Bone marrow (tissue), 2 donors: ENCODE measurements around the gene RIMS3.

Experiments used
- DNase-seq, 2 donors: peaks; one replicate each; lab custom pipeline; 2025; lab: John Stamatoyannopoulos, UW

Gene RIMS3

DNA sequence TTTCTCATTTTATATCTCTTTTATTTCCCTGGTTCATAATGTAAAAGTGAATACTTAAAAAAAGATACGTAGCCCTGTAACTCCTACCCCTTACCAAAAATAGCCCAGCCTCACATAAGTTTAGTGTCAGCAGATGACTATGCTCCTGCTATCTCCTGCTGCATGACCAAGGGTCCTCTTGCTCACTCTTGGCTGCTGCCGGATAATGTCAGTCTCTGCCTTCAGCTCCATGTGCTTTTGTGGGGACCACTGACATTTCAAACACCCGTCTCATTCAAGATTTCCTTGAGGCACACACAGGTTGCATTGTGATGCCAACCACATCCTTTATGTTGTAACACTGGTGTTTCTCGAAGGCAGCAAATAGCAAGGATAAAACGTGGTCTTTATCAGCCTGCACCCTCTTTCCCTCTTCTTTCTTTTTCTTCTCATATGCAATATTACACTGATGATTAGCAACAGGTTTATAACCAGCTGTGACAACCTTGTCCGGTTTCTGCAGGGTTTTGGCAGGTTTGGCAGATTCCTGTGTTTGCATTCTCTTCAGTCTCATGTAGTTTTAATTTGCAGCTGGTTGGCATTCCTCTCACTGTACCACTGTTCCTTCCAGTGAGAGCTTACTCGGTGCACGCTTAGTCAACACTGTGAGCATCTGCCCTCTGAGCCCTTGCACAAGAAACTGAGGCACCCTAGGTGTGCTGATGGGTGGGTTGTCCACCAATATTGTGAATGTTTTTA lies 71.9 kb downstream of the RIMS3 start:
- no peak for DNase-seq

DNA sequence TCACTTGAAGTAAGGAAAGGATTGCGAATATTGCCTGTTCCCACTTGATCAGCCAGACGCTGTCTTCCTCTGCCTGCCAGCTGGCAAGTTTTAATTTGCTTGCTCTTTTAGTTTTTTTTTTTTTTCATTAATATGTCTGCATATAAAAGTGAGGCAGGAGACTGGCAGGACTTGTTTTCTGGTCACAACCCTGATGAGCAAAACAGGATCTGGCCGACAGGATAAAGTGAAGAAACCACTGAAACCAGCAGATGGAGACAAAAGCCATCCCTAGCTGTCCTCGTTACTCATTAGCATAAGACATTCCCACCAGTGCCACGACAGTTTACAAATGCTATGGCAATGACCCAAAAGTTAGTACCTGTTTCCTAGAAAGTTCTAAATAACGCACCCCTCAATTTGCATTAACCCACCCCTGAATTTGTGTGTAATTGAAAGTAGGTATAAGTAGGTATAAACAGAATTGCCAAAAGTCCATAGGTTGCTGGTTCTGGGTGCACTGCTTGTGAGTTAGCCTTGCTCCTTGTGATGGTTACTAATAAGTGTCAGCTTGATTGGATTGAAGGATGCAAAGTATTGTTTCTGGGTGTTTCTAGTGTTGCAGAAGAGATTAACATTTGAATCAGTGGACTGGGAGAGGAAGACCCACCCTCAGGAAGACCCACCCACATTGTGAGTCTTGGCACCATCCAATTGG lies 73.2 kb downstream of the RIMS3 start:
- no peak for DNase-seq

GRCh38 chr1:40588586-40588985 lies 76.9 kb downstream of the RIMS3 start:
- DNase-seq, result no peak

DNA sequence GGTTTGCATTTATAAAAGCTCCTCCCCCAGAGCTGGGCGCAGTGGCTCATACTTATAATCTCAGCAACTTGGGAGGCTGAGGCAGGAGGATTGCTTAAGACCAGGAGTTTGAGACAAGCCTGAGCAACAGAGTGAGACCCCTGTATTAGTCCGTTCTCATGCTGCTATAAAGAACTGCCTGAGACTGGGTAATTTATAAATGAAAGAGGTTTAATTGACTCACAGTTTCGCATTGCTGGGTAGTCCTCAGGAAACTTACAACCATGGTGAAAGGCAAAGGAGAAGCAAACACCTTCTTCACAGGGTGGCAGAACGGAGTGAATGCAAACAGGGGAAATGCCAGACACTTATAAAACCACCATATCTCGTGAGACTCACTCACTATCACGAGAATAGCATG lies 81.5 kb downstream of the RIMS3 start:
- no peak for DNase-seq

DNA sequence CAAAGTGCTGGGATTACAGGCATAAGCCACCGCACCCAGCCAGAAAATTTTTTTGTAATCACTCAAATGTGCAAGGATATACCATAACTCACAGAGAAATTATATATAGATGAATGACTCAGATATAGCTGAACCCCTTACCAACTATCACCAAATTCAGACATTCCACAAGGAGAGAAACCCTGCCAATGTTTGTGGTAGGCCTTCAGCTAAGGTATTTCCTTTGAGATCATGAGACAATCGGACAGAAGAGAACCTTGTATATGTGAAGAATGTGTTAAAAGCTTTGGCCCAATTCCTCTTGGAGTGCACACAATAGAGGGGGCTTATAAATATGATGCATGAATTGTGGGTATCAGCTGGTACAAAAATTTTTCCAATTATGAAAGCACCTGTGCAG lies 83.4 kb downstream of the RIMS3 start:
- DNase-seq, result no peak

- no peak for DNase-seq
Observed at GRCh38 chr1:40575336-40575735, 90.1 kb downstream of the RIMS3 start.

DNA sequence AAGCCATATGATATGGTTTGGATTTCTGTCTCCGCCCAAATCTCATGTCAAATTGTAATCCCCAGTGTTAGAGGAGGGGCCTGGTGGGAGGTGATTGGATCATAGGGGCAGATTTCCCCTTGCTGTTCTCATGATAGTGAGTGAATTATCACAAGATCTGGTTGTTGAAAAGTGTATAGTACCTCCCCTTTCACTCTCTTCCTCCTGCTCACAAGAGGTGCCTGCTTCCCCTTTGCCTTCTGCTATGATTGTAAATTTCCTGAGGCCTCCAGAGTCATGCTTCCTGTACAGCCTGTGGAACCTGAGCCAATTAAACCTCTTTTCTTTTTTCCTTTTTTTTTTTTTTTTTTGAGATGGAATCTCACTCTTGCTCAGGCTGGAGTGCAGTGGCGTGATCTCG lies 90.7 kb downstream of the RIMS3 start:
- peak in 1 of 2 donors; percentile 41 for DNase-seq
